Measurements from ENCODE around the gene ATP2A1. TPM values are rescaled to one million over a fixed set of nuclear protein-coding genes. Genes with fewer than 3 reads are reported as not detected.

ATP2A1 gene
- total RNA-seq = under 0.01 and 0.32 TPM in 2 replicates

DNA sequence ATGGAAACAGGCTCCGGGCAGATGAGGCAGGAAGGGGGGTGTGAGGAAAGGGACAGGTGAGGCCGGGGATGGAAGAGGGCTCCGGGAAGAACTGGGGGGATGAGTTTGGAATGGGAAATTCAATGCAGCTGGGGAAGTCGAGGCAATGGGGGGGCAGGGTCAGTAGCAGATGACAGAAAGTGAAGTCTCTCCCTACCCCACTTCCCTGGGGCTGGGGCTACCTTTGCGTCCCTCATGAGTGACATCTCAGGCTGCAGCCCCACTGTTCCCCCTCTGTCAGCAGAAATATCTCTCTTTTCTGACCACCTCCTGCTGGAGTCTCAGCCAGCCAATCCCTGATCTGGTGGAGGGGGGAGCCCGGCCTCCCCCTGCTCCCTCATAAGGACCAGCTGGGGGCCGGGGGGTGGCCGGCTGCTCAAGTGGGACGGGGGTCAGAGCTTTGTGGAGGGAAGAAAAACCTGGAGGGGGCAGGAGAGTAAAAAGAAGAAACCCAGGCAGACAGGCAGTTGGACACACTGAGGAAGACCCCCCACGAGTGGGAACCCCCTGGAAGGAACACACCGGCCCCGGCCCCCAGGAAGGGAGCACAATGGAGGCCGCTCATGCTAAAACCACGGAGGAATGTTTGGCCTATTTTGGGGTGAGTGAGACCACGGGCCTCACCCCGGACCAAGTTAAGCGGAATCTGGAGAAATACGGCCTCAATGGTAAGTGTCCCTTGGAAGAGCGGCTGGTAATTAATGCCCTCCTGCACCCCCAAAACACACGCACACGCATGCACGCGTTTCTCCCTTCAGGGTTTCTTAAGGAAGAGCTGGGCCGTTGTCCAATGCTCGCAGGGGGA is at the start of gene ATP2A1:
TSS of gene ATP2A1 (plus strand) at position 406 of the 844 bp plus-strand sequence. CDS start at position 590, 184 bp downstream.

DNA sequence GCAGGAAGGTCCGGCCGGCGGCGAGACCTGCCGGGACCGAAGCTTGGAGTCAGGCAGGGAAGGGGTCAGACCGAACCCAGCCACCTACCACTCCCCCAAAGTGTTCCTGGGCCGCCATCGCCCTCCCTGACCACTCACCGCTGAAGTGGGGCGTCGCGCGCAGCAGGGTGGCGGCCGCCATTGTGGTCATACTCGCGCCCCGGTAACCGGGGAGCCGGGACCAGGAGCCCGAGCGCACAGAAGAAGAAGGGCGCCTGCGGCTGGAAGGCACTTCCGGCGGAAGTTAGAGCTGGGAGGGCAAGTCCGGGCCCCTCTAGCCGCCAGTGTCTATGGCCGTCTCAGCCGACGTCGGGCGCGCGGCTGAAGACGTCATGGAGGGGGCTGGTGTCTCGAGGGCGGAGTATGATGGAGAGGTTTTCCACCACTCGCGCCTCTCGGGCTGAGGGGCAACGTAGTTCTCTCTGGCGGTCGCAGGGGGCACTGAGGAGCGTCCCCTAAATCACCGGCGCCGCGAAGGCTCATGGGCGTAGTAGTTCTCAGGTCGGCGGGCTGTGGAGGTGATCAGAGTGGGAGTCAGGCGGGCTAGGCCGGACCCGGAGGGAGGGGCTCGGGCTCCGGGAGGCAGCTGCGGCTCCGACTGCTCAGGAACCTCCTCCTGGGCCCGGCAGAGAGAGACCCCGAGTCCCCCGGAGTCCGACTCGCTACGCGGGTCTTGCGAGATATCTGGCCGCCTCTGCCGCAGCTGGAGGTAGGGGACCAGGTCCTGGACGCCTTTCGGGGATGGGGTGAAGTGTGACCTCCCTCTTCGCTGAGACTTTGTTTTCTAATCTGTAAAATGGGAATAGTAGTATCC is 32.0 kb upstream of the ATP2A1 start, which contains the start of gene TUFM:
TSS of gene TUFM (minus strand) at position 269 of the 853 bp plus-strand sequence. CDS start at position 190, 79 bp downstream.

DNA sequence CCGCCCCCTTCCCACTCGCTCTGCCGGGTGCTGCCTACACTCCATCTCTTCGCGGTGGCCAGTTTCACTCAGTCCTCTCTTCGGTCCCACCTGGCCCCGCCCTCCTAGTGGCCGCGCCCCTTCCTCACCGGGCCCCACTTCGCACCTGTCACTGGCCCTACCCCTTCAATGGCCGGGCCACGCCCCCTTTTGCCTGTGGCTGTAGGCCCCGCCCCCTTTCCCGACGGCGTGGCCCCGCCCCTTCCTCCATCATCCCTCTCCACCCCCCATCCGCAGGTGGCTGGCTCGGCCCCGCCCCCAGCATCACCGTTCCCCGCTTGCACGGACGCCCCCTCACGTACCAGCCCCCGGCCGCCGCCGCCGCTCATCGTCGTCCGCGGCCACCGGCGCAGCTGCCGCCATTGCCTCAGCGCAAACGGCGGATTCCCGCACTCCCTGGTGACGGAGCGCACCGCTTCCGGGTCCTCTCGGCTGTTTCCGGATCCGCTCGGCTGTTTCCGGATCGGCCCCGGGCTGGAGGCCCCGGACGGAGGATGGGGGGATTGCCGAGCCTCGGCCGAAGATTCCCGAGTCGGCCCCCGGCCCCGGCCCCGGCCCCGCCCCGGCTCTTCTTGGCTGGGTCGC is 46.6 kb downstream of the ATP2A1 start, which contains the start of gene RABEP2:
TSS of gene RABEP2 (minus strand) at position 477 of the 624 bp plus-strand sequence. CDS start at position 402, 75 bp downstream.

GRCh38 chr16:28931801-28932225 is 53.5 kb downstream of the ATP2A1 start, which contains the start of gene CD19:
TSS of gene CD19 (plus strand) at chr16:28931971. CDS start at chr16:28932001, 30 bp downstream.

GRCh38 chr16:28950648-28951409 is 72.5 kb downstream of the ATP2A1 start, which contains the start of gene NFATC2IP:
TSS of gene NFATC2IP (plus strand) at chr16:28950937. CDS start at chr16:28951012, 75 bp downstream.

Small RNAs within 50 kb of the gene (small RNA-seq; reads per million reads assigned to genes)
- gene RF00416 = not detected

Other genes with a start within 250 kb of the ATP2A1 start
- not detected in 2 replicates for gene NPIPB8, start 240.4 kb upstream of the ATP2A1 start, total RNA-seq
- 56.1 and 69.3 TPM in 2 replicates for gene EIF3C, start 167.0 kb upstream of the ATP2A1 start, total RNA-seq
- 2.7 and 4.4 TPM in 2 replicates for gene NPIPB9, start 126.7 kb upstream of the ATP2A1 start, total RNA-seq
- gene ATXN2L, start 55.5 kb upstream of the ATP2A1 start, total RNA-seq = 51.1 and 61.3 TPM in 2 replicates
- gene TUFM, start 32.1 kb upstream of the ATP2A1 start, total RNA-seq = 73.0 and 74.9 TPM in 2 replicates
- gene SH2B1, start 14.6 kb upstream of the ATP2A1 start, total RNA-seq = 19.8 and 22.9 TPM in 2 replicates
- gene RABEP2, start 46.8 kb downstream of the ATP2A1 start, total RNA-seq = 24.3 and 28.1 TPM in 2 replicates
- gene CD19, start 53.5 kb downstream of the ATP2A1 start, total RNA-seq = 0.12 TPM in 1 of 2 replicates, not detected in the other
- 14.3 and 17.0 TPM in 2 replicates for gene NFATC2IP, start 72.4 kb downstream of the ATP2A1 start, total RNA-seq
- 30.8 and 31.2 TPM in 2 replicates for gene SPNS1, start 96.3 kb downstream of the ATP2A1 start, total RNA-seq
- 0.49 TPM in 2 replicates for gene LAT, start 106.6 kb downstream of the ATP2A1 start, total RNA-seq